Loucy (cell line): ENCODE results near the gene TANC2.

Experiments used
- H2AFZ ChIP-seq: fragments of 200-600 bp; sonication (generic); 2 replicates; pipeline ENCODE4 v1.6.0; 2016; ENCODE audit warnings: antibody characterized with exemption, mild to moderate bottlenecking, low read length, moderate library complexity
- H3F3A ChIP-seq: fragments of 200-600 bp; 2 replicates; pipeline ENCODE4 v1.6.0; 2016; ENCODE audit warnings: antibody characterized with exemption, low read depth, mild to moderate bottlenecking
- H3K27me3 ChIP-seq: fragments of 200-600 bp; sonication (generic); 2 replicates; pipeline ENCODE4 v1.6.1; 2014; ENCODE audit warnings: low read length, mild to moderate bottlenecking; ENCODE audit not compliant: insufficient read depth, poor library complexity, severe bottlenecking
- H3K36me3 ChIP-seq: fragments of 200-600 bp; sonication (generic); 2 replicates; pipeline ENCODE4 v1.6.1; 2016; ENCODE audit warnings: low read length; ENCODE audit not compliant: insufficient read depth
- H3K4me1 ChIP-seq: fragments of 200-600 bp; sonication (generic); 2 replicates; pipeline ENCODE4 v1.5.1; 2014; ENCODE audit warnings: low read length, mild to moderate bottlenecking; ENCODE audit not compliant: insufficient read depth, poor library complexity, severe bottlenecking
- H3K4me2 ChIP-seq: fragments of 200-600 bp; sonication (generic); 2 replicates; pipeline ENCODE4 v1.6.0; 2014; ENCODE audit warnings: antibody characterized with exemption, low read length, low read depth, mild to moderate bottlenecking; ENCODE audit not compliant: poor library complexity, severe bottlenecking
- H3K4me3 ChIP-seq: fragments of 200-600 bp; sonication (generic); 2 replicates; pipeline ENCODE4 v1.5.1; 2014; ENCODE audit warnings: low read length, mild to moderate bottlenecking, mixed read lengths; ENCODE audit not compliant: poor library complexity, severe bottlenecking
- H3K79me2 ChIP-seq: fragments of 200-600 bp; sonication (generic); 2 replicates; pipeline ENCODE4 v1.6.1; 2014; ENCODE audit warnings: low read length; ENCODE audit not compliant: insufficient read depth
- H3K9ac ChIP-seq: fragments of 200-600 bp; sonication (generic); 2 replicates; pipeline ENCODE4 v1.6.0; 2014; ENCODE audit warnings: mild to moderate bottlenecking, low read depth, low read length, moderate library complexity; ENCODE audit not compliant: poor library complexity, severe bottlenecking
- H3K9me2 ChIP-seq: fragments of 200-600 bp; sonication (generic); replicated peaks from 2 replicates; pipeline ENCODE4 v1.6.1; 2016; ENCODE audit warnings: low read depth, low read length, mixed read lengths
- H3K9me3 ChIP-seq: fragments of 200-600 bp; sonication (generic); 2 replicates; pipeline ENCODE4 v1.6.1; 2014; ENCODE audit warnings: mild to moderate bottlenecking, antibody characterized with exemption, low read length, low read depth; ENCODE audit not compliant: insufficient read depth
- H4K20me1 ChIP-seq: fragments of 200-600 bp; sonication (generic); 2 replicates; pipeline ENCODE4 v1.6.0; 2014; ENCODE audit warnings: antibody characterized with exemption, low read length, mild to moderate bottlenecking; ENCODE audit not compliant: insufficient read depth, poor library complexity, severe bottlenecking
- EZH2phosphoT487 ChIP-seq: fragments of 200-600 bp; IDR thresholded peaks from 2 replicates; pipeline ENCODE4 v1.6.1; 2018; ENCODE audit warnings: antibody characterized with exemption, mild to moderate bottlenecking, moderate library complexity, borderline replicate concordance
- TF ChIP-seq, protein P1 (sequence below): fragments of 200-600 bp; sonication (generic); conservative IDR thresholded peaks from 2 replicates; pipeline ENCODE4 v1.5.1; 2014; ENCODE audit warnings: mild to moderate bottlenecking, antibody characterized with exemption, low read length

Gene TANC2

GRCh38 chr17:62965686-62966425 is at the start of gene TANC2:
Gene TANC2 (plus strand): TSS chr17:62966235. CDS start chr17:63009560, 43,325 bp downstream.
- Histone ChIP-seq H3K4me2 (peak within 1 kb of the TSS; percentile 99), H3F3A (no peaks in the 10 kb centered on the region), H3K9ac (peak within 1 kb of the TSS; percentile 67), H4K20me1 (no peaks in the 10 kb centered on the region), H3K27me3 (no peaks in the 10 kb centered on the region), H3K79me2 (peaks cover 13% of the 10 kb centered on the region; the same call in 1 of the 2 replicates), H3K4me1 (peaks cover 32% of the 10 kb centered on the region), H3K36me3 (no peaks in the 10 kb centered on the region), H3K9me3 (no peaks in the 10 kb centered on the region), H3K9me2 (no peaks in the 10 kb centered on the region), H2AFZ (peak within 1 kb of the TSS; percentile 89), H3K4me3 (peak within 1 kb of the TSS; percentile 88)
- TF ChIP-seq EZH2phosphoT487, result no peak
- TF ChIP-seq, protein P1, sequence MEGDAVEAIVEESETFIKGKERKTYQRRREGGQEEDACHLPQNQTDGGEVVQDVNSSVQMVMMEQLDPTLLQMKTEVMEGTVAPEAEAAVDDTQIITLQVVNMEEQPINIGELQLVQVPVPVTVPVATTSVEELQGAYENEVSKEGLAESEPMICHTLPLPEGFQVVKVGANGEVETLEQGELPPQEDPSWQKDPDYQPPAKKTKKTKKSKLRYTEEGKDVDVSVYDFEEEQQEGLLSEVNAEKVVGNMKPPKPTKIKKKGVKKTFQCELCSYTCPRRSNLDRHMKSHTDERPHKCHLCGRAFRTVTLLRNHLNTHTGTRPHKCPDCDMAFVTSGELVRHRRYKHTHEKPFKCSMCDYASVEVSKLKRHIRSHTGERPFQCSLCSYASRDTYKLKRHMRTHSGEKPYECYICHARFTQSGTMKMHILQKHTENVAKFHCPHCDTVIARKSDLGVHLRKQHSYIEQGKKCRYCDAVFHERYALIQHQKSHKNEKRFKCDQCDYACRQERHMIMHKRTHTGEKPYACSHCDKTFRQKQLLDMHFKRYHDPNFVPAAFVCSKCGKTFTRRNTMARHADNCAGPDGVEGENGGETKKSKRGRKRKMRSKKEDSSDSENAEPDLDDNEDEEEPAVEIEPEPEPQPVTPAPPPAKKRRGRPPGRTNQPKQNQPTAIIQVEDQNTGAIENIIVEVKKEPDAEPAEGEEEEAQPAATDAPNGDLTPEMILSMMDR, result no peak

DNA sequence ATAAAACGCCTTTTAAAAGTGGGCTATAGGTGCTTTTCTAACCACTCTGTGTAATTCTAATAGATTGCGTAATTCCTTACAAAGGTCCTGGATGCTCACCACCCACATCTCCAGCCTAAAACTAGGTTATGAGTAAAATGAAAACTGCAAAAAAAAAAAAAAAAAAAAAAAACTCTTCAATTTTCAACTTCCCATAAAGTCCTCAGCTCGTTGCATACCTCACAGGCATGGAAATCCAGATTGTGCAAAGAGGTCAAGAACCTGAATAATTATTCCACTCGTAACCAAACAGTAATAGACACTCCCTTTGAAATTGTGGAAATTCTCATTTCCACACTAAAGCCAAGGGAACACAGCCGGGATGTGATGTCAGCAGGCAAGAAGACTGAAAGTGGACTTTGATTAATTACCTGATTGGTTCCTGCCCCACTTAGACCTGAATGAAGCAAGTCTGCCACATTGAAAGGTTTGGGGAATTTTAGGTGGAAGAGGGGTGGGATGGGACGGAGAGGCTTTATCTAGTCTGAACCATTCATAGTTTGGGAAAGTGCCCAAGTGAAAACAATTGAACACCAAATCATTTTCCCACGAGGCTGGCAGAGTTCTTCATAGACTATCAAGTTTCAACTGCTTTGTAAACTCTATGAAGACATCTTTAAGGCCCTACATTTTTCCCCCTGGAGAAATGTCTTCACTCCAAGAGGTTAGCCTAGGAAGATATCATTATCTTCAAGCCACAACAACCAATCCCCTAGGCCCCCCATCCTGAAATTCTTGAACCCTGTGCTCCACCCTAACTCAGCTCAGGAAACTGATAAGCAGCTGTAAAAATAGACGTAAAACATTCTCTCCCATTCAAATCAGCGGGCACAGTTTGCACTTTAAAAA is 49.1 kb upstream of the TANC2 start:
- no peaks in the 10 kb centered on the region for H3K36me3 ChIP-seq
- no peak overlapping the region for H3K9ac ChIP-seq
- no peak for TF ChIP-seq EZH2phosphoT487
- TF ChIP-seq, protein P1, result no peak
- H3K9me2 ChIP-seq, result no peaks in the 10 kb centered on the region
- no peak overlapping the region for H3K4me2 ChIP-seq
- H3F3A ChIP-seq, result no peaks in the 10 kb centered on the region
- no peaks in the 10 kb centered on the region for H3K9me3 ChIP-seq
- H3K27me3 ChIP-seq, result no peaks in the 10 kb centered on the region
- no peak overlapping the region for H2AFZ ChIP-seq
- H3K79me2 ChIP-seq, result no peaks in the 10 kb centered on the region
- no peaks in the 10 kb centered on the region for H3K4me1 ChIP-seq
- H4K20me1 ChIP-seq, result no peaks in the 10 kb centered on the region
- H3K4me3 ChIP-seq, result no peak overlapping the region

GRCh38 chr17:62919388-62919787 is 46.6 kb upstream of the TANC2 start:
- TF ChIP-seq, protein P1, result no peak
- no peak for TF ChIP-seq EZH2phosphoT487
- no peak overlapping the region for H3K4me2 ChIP-seq
- H2AFZ ChIP-seq, result no peak overlapping the region
- H3K79me2 ChIP-seq, result no peaks in the 10 kb centered on the region
- H3F3A ChIP-seq, result no peaks in the 10 kb centered on the region
- H3K9me3 ChIP-seq, result no peaks in the 10 kb centered on the region
- no peak overlapping the region for H3K4me3 ChIP-seq
- no peaks in the 10 kb centered on the region for H3K9me2 ChIP-seq
- H3K36me3 ChIP-seq, result no peaks in the 10 kb centered on the region
- no peak overlapping the region for H3K9ac ChIP-seq
- no peaks in the 10 kb centered on the region for H4K20me1 ChIP-seq
- H3K27me3 ChIP-seq, result no peaks in the 10 kb centered on the region
- H3K4me1 ChIP-seq, result no peaks in the 10 kb centered on the region
